Caco-2 (cell line): ENCODE measurements around the gene ACP7. TPM values are rescaled to one million over a fixed set of nuclear protein-coding genes. Genes with fewer than 3 reads are reported as not detected.

ENCODE experiments used
- BruUV-seq: library from RNA; stranded (reverse); fragments of 400-500 nt; replicated peaks from 2 replicates; lab custom pipeline; 2021; lab: Mats Ljungman, UMichigan
- CTCF ChIA-PET: fragments of 300-600 bp; sonication (Branson Sonifier 250); formaldehyde crosslinking; loops from one replicate; lab custom pipeline; 2022; ENCODE audit warnings: antibody characterized with exemption; lab: Charles Lee
- POLR2A ChIA-PET: fragments of 300-600 bp; sonication (Branson Sonifier 250); formaldehyde crosslinking; loops from one replicate; lab custom pipeline; 2022; ENCODE audit warnings: antibody characterized with exemption; lab: Charles Lee
- DNase-seq, 2 experiments: peaks; one replicate each; pipeline versions ENCODE4 v3.0.0 to v3.0.0-alpha.2; 2020 to 2022
- H3K27me3 ChIP-seq: replicated peaks from 2 replicates; pipeline ENCODE4 v1.6.0; 2011; ENCODE audit warnings: low read length; ENCODE audit not compliant: control insufficient read depth, insufficient read depth
- H3K36me3 ChIP-seq: 2 replicates; pipeline ENCODE4 v1.5.1; 2011; ENCODE audit warnings: low read length; ENCODE audit not compliant: control insufficient read depth, insufficient read depth
- H3K4me1 ChIP-seq: fragments of 250-450 bp; sonication (Bioruptor Pico); 2 replicates; pipeline ENCODE4 v1.5.1; 2020; ENCODE audit warnings: mild to moderate bottlenecking
- H3K4me3 ChIP-seq: 2 replicates; pipeline ENCODE4 v1.5.1; 2011; ENCODE audit warnings: low read depth, mild to moderate bottlenecking, control low read depth, low read length
- H3K9me3 ChIP-seq: fragments of 250-450 bp; sonication (Bioruptor Pico); 2 replicates; pipeline ENCODE4 v1.5.1; 2020; ENCODE audit warnings: mild to moderate bottlenecking, moderate library complexity
- H3K27ac Mint-ChIP-seq: one replicate; pipeline ENCODE4 v1.8.0; 2022; ENCODE audit warnings: mixed read lengths; ENCODE audit not compliant: unreplicated experiment
- H3K27me3 Mint-ChIP-seq: one replicate; pipeline ENCODE4 v1.8.0; 2022; ENCODE audit warnings: mixed read lengths; ENCODE audit not compliant: insufficient read depth, unreplicated experiment
- H3K36me3 Mint-ChIP-seq: one replicate; pipeline ENCODE4 v1.8.0; 2022; ENCODE audit warnings: mild to moderate bottlenecking, mixed read lengths; ENCODE audit not compliant: insufficient read depth, unreplicated experiment
- H3K4me1 Mint-ChIP-seq: one replicate; pipeline ENCODE4 v1.8.0; 2022; ENCODE audit warnings: low read depth, mixed read lengths; ENCODE audit not compliant: unreplicated experiment
- H3K4me3 Mint-ChIP-seq: one replicate; pipeline ENCODE4 v1.8.0; 2022; ENCODE audit warnings: mild to moderate bottlenecking, moderate library complexity, mixed read lengths; ENCODE audit not compliant: unreplicated experiment
- H3K9me3 Mint-ChIP-seq: one replicate; pipeline ENCODE4 v1.8.0; 2022; ENCODE audit warnings: mixed read lengths; ENCODE audit not compliant: unreplicated experiment
- intact Hi-C: fragments of 100-400 bp; cut with micrococcal nuclease; formaldehyde crosslinking; loops from one replicate; pipeline ENCODE4 v1.10.0; 2022; ENCODE audit not compliant: unreplicated experiment
- total RNA-seq: library from RNA; stranded (reverse); gene quantifications from 2 replicates; pipeline ENCODE4 v1.2.3, GENCODE V29; 2022
- TF ChIP-seq, protein P1 (sequence below), 2 experiments: fragments of 200-600 bp in 1 of 2; IDR thresholded peaks; 1 replicate in 1 of 2; 2 replicates in 1 of 2; pipeline versions ENCODE4 v1.5.1 to v1.8.0; 2011 to 2022; ENCODE audit warnings: antibody characterized with exemption in 1 of 2, control low read depth in 1 of 2, inconsistent platforms in 1 of 2, low read depth in 1 of 2, low read length in 1 of 2, mild to moderate bottlenecking in 1 of 2, moderate library complexity in 1 of 2; ENCODE audit not compliant: insufficient read depth in 1 of 2, severe bottlenecking in 1 of 2, unreplicated experiment in 1 of 2

Gene ACP7
- total RNA-seq, 1 experiment from 2014 or later, result 0.45 TPM

- Mint-ChIP-seq H3K27me3 (no peaks in the 10 kb centered on the region), H3K36me3 (peaks cover 42% of the 10 kb centered on the region), H3K9me3 (no peaks in the 10 kb centered on the region), H3K4me1 (peaks cover 70% of the 10 kb centered on the region), H3K4me3 (peak overlapping the region; percentile 30), H3K27ac (peak overlapping the region; percentile 84)
- ChIA-PET POLR2A (interaction anchor here (0.6 kb wide), 1 partner anchor 131 kb away, joined by 3 read pairs; no protein-coding TSS in a partner anchor), CTCF (no interaction called here)
- Histone ChIP-seq H3K36me3 (peaks cover 3% of the 10 kb centered on the region), H3K9me3 (no peaks in the 10 kb centered on the region), H3K27me3 (no peaks in the 10 kb centered on the region), H3K4me1 (peaks cover 68% of the 10 kb centered on the region), H3K4me3 (no peak overlapping the region)
- BruUV-seq, result no TSS peak
- intact Hi-C loops, result no loop called here
- TF ChIP-seq, protein P1, sequence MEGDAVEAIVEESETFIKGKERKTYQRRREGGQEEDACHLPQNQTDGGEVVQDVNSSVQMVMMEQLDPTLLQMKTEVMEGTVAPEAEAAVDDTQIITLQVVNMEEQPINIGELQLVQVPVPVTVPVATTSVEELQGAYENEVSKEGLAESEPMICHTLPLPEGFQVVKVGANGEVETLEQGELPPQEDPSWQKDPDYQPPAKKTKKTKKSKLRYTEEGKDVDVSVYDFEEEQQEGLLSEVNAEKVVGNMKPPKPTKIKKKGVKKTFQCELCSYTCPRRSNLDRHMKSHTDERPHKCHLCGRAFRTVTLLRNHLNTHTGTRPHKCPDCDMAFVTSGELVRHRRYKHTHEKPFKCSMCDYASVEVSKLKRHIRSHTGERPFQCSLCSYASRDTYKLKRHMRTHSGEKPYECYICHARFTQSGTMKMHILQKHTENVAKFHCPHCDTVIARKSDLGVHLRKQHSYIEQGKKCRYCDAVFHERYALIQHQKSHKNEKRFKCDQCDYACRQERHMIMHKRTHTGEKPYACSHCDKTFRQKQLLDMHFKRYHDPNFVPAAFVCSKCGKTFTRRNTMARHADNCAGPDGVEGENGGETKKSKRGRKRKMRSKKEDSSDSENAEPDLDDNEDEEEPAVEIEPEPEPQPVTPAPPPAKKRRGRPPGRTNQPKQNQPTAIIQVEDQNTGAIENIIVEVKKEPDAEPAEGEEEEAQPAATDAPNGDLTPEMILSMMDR (IDR thresholded peaks at IDR 0.05; ENCODE audit: insufficient read depth in 1 of 2, low read depth in 1 of 2, low read length in 1 of 2, severe bottlenecking in 1 of 2, unreplicated experiment in 1 of 2), result no peak
- no peak for DNase-seq
Measured at GRCh38 chr19:39157997-39158389, 73.8 kb downstream of the ACP7 start.

DNA sequence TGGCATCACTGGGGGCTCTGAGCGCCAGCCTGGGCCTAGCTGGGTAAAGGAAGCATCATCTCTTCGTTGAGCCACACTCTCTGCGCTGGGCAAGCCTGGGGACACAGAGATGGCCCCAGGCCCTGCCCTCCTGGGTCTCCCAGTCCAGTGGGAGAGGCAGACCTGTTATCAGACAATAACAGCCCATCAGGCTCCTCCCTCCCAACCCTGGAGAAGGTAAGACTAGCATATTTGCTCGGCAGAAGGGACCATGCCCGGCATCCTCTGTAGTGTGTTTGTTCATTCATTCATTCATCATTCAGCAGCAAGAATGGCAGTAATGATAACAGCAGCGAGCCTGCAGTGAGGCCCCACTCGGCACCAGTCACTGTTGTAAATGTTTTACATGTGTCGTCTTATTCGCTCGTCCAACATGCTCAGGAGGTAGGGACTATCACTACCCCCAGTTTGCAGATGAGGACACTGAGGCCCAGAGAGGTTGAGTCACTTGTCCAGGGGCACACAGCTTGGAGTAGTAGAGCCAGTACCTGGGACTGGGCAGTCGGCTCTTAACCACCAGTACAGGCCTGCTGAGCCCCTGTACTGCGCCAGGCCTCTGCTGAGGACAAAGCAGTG, 74.6 kb downstream of the ACP7 start:
- Mint-ChIP-seq H3K9me3 (no peaks in the 10 kb centered on the region), H3K36me3 (peaks cover 45% of the 10 kb centered on the region), H3K4me1 (peaks cover 68% of the 10 kb centered on the region), H3K27me3 (no peaks in the 10 kb centered on the region), H3K27ac (peak overlapping the region; percentile 84), H3K4me3 (no peak overlapping the region)
- CTCF ChIA-PET, result no interaction called here
- Histone ChIP-seq H3K27me3 (no peaks in the 10 kb centered on the region), H3K36me3 (peaks cover 3% of the 10 kb centered on the region), H3K4me3 (no peak overlapping the region), H3K9me3 (no peaks in the 10 kb centered on the region), H3K4me1 (peaks cover 64% of the 10 kb centered on the region)
- TF ChIP-seq, protein P1 (IDR thresholded peaks at IDR 0.05; ENCODE audit: insufficient read depth in 1 of 2, low read depth in 1 of 2, low read length in 1 of 2, severe bottlenecking in 1 of 2, unreplicated experiment in 1 of 2), result no peak
- peak in 1 of 2 experiments; percentile 53 for DNase-seq
- POLR2A ChIA-PET, result no interaction called here
- no TSS peak for BruUV-seq
- intact Hi-C loops, result no loop called here

- H3K9me3 ChIP-seq, result no peaks in the 10 kb centered on the region
- no peaks in the 10 kb centered on the region for H3K27me3 Mint-ChIP-seq
- intact Hi-C loops, result no loop called here
- TF ChIP-seq, protein P1 (IDR thresholded peaks at IDR 0.05; ENCODE audit: insufficient read depth in 1 of 2, low read depth in 1 of 2, low read length in 1 of 2, severe bottlenecking in 1 of 2, unreplicated experiment in 1 of 2), result no peak
- H3K36me3 ChIP-seq, result peaks cover 3% of the 10 kb centered on the region
- H3K4me1 ChIP-seq, result peaks cover 46% of the 10 kb centered on the region
- no TSS peak for BruUV-seq
- ChIA-PET POLR2A (no interaction called here), CTCF (no interaction called here)
- H3K4me1 Mint-ChIP-seq, result peaks cover 62% of the 10 kb centered on the region
- no peak overlapping the region for H3K4me3 ChIP-seq
- H3K4me3 Mint-ChIP-seq, result no peak overlapping the region
- no peaks in the 10 kb centered on the region for H3K9me3 Mint-ChIP-seq
- no peak overlapping the region for H3K27ac Mint-ChIP-seq
- DNase-seq, result no peak
- H3K36me3 Mint-ChIP-seq, result peaks cover 37% of the 10 kb centered on the region
- no peaks in the 10 kb centered on the region for H3K27me3 ChIP-seq
Measured at GRCh38 chr19:39160523-39160861, 76.3 kb downstream of the ACP7 start.

Other genes starting within 250 kb of the ACP7 start
- gene HNRNPL, start 234.4 kb upstream of the ACP7 start, total RNA-seq, result 443 and 446 TPM in 2 replicates
- gene RINL, start 206.1 kb upstream of the ACP7 start, total RNA-seq, result 1.5 and 1.9 TPM in 2 replicates
- gene SIRT2, start 184.8 kb upstream of the ACP7 start, total RNA-seq, result 33.3 and 34.4 TPM in 2 replicates
- 43.9 and 52.6 TPM in 2 replicates for gene NFKBIB, start 184.4 kb upstream of the ACP7 start, total RNA-seq
- 0.68 TPM in 1 of 2 replicates, not detected in the other for gene CCER2, start 172.2 kb upstream of the ACP7 start, total RNA-seq
- 66.6 and 85.1 TPM in 2 replicates for gene SARS2, start 153.6 kb upstream of the ACP7 start, total RNA-seq
- 77.9 and 82.5 TPM in 2 replicates for gene MRPS12, start 153.4 kb upstream of the ACP7 start, total RNA-seq
- gene FBXO17, start 108.6 kb upstream of the ACP7 start, total RNA-seq, result 42.8 and 45.2 TPM in 2 replicates
- gene FBXO27, start 51.8 kb upstream of the ACP7 start, total RNA-seq, result 3.4 and 3.8 TPM in 2 replicates
- gene PAK4, start 41.4 kb downstream of the ACP7 start, total RNA-seq, result 98.6 and 112 TPM in 2 replicates
- gene NCCRP1, start 112.6 kb downstream of the ACP7 start, total RNA-seq, result 0.39 and 0.84 TPM in 2 replicates
- gene SYCN, start 119.9 kb downstream of the ACP7 start, total RNA-seq, result not detected in 2 replicates
- not detected in 2 replicates for gene IFNL3, start 160.6 kb downstream of the ACP7 start, total RNA-seq
- not detected in 2 replicates for gene IFNL4, start 164.5 kb downstream of the ACP7 start, total RNA-seq
- gene IFNL2, start 184.0 kb downstream of the ACP7 start, total RNA-seq, result not detected in 2 replicates
- gene IFNL1, start 212.0 kb downstream of the ACP7 start, total RNA-seq, result not detected in 2 replicates
- 21.1 and 21.2 TPM in 2 replicates for gene LRFN1, start 236.5 kb downstream of the ACP7 start, total RNA-seq